Measurements from ENCODE around the gene METTL25. TPM values are rescaled to one million over a fixed set of nuclear protein-coding genes. Genes with fewer than 3 reads are reported as not detected.

METTL25 gene
- total RNA-seq, 2 experiments from 2014 or later, result 8.3 to 8.6 TPM

DNA sequence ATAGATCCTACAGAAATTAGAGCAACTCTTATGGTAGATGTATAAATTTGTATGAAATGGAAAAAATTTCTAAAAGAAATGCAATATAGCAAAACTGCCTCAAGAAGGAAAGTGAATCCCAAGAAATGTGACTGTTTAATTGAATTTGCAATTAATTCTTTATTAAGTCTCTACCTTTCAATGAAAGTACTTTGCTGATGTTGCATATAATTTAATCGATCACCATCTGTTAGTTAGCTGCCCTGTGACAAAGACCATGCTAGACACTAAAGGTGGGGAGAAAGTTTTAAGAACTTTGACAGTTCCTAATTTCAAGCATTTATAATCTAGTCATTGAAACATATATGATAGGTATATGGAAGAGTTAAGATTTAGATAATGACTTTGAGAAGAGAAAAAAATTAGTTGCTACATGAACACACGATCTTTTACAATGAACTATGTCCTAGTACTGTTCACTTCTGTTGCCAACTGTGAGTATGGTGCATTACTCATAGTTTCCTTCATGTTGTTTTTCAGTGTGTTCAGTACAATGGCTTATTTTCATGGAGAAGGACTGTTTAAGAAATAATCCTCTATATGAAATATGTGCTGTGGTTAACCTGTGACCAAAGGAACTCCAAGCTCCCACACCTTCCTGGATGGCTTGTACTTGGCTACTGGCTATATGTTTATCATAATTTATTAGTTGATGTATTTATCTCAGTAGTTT is 128.4 kb downstream of the METTL25 start:
- Mint-ChIP-seq H3K9me3 (peaks cover 6% of the 10 kb centered on the region), H3K27ac (no peak overlapping the region), H3K4me3 (no peak overlapping the region), H3K36me3 (ENCODE audit: low read depth) (no peaks in the 10 kb centered on the region), H3K27me3 (no peaks in the 10 kb centered on the region), H3K4me1 (no peaks in the 10 kb centered on the region)
- CTCF ChIA-PET, result no interaction called here
- POLR2A ChIA-PET, result no interaction called here
- no peak for DNase-seq

DNA sequence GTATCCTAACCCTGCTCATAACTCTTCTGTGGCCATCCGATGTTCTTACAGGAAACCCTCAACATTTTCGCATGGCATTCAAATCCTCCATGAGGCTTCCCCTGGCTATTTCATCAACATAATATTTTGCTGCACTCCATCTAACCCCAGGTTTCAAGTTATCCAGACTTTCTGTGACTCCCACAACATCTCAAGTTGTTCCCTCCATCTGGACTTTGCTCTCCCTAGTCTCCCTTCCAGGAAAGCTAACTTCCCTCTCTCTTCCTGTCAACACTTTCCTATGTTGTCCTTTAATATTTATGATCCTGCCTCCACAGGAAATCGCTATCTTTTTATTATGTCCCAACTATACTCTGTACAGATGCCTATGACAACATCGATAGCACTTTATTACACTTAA is 146.1 kb downstream of the METTL25 start:
- Mint-ChIP-seq H3K9me3 (no peaks in the 10 kb centered on the region), H3K27ac (no peak overlapping the region), H3K4me3 (no peak overlapping the region), H3K36me3 (ENCODE audit: low read depth) (no peaks in the 10 kb centered on the region), H3K27me3 (no peaks in the 10 kb centered on the region), H3K4me1 (no peaks in the 10 kb centered on the region)
- no peak for DNase-seq
- ChIA-PET POLR2A (no interaction called here), CTCF (no interaction called here)

DNA sequence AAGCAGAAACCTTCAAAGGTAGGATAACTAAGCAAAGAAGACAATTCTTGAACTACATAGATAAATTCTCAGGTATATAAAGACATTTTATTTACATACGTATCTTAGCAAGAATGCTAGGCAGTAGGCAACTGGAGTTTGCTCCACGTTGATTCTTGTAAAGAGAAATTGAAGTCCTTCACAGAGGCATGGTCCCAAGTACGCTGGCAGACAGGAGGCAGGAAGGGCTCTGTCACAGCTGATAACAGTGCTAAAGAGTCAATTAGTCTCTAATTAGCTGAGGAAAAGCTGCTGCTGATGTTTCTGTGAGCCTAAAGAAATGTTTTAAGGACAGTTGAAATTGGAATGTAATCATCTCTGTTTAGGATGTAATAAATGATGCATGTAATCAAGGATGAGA is 146.8 kb downstream of the METTL25 start:
- POLR2A ChIA-PET, result no interaction called here
- CTCF ChIA-PET, result no interaction called here
- Mint-ChIP-seq H3K4me1 (no peaks in the 10 kb centered on the region), H3K4me3 (no peak overlapping the region), H3K27me3 (no peaks in the 10 kb centered on the region), H3K36me3 (ENCODE audit: low read depth) (no peaks in the 10 kb centered on the region), H3K27ac (no peak overlapping the region), H3K9me3 (no peaks in the 10 kb centered on the region)
- no peak for DNase-seq

DNA sequence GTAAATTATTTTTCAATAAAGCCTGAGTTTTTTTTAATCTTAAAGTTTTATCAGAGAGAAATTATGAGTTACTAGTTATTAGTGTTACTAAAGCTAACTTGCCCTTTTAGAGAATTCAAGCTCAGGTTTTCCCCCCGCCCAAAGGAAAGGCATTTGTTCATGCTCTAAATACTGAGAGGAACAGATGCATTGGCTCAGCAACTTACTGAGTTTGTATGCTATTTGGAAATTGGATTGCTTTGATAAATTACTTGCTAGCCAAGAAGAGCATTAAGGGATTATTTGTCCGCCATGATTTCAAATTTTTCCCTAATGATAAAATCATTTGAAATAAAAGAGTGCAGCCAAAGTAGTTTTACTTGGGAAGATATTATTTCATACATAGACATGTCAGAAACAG is 149.4 kb downstream of the METTL25 start:
- POLR2A ChIA-PET, result no interaction called here
- no peak overlapping the region for H3K27ac Mint-ChIP-seq
- DNase-seq, result no peak
- H3K4me1 Mint-ChIP-seq, result no peaks in the 10 kb centered on the region
- H3K9me3 Mint-ChIP-seq, result no peaks in the 10 kb centered on the region
- CTCF ChIA-PET, result no interaction called here
- H3K36me3 Mint-ChIP-seq (ENCODE audit: low read depth), result no peaks in the 10 kb centered on the region
- no peak overlapping the region for H3K4me3 Mint-ChIP-seq
- H3K27me3 Mint-ChIP-seq, result no peaks in the 10 kb centered on the region

DNA sequence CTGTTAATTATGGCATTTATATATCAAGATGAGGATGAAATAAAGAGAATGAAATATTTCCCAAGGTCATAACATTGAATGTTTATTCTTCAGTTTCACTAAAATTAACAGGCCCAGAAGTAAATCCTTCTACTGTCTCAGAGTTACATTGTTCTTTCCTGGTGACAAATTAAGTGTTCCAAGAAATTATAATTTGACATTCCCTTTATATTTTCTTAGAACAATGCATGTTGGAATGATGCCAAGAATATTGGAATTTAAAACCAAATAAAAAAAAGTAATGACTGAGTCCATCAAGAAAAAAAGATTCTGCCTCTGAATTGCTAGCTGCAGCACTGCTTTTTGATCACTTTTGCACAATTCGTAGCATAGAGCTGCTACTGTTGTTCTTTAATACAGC is 152.1 kb downstream of the METTL25 start:
- Mint-ChIP-seq H3K4me3 (no peak overlapping the region), H3K27ac (no peak overlapping the region), H3K9me3 (no peaks in the 10 kb centered on the region), H3K27me3 (no peaks in the 10 kb centered on the region), H3K4me1 (no peaks in the 10 kb centered on the region), H3K36me3 (ENCODE audit: low read depth) (no peaks in the 10 kb centered on the region)
- no peak for DNase-seq
- ChIA-PET CTCF (no interaction called here), POLR2A (no interaction called here)

DNA sequence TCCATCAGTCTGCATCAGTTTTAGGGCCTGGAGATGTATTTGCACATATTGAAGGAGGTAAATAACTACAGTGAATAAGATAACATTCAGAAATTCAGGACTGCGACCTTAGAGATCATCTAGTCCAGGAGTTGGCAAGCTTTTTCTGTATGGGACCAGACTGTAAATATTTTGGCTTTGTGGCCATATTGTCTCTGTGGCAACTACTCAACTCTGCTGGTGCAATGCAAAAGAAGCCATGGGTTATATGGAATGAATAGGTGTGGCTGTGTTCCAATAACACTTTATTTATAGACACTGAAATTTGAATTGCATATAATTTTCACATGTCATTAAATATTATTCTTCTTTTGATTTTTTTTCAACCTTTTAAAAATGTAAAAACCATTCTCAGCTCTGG is 156.6 kb downstream of the METTL25 start:
- ChIA-PET POLR2A (no interaction called here), CTCF (no interaction called here)
- Mint-ChIP-seq H3K36me3 (ENCODE audit: low read depth) (no peaks in the 10 kb centered on the region), H3K4me1 (no peaks in the 10 kb centered on the region), H3K27ac (no peak overlapping the region), H3K4me3 (no peak overlapping the region), H3K9me3 (no peaks in the 10 kb centered on the region), H3K27me3 (peaks cover 4% of the 10 kb centered on the region)
- DNase-seq, result no peak

DNA sequence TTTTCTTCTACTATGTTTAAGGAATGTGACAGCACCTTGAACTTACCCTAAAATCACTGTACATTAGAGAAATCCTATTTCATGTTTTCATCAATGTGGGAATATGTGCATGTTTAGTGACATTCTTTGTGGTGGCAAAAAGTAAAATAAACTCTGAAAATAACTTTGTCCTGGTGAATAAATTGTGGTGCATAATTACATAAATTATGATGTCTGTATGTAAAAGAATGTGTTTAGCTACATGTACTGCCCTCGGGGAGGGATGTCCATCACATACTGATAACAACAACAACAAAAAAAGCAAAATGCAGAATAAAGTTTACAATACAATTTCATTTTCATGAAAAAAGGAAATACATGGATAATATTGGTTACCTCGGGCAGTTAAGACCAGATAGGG is 157.3 kb downstream of the METTL25 start:
- H3K27ac Mint-ChIP-seq, result no peak overlapping the region
- ChIA-PET CTCF (no interaction called here), POLR2A (no interaction called here)
- H3K9me3 Mint-ChIP-seq, result no peaks in the 10 kb centered on the region
- DNase-seq, result no peak
- no peak overlapping the region for H3K4me3 Mint-ChIP-seq
- peaks cover 4% of the 10 kb centered on the region for H3K27me3 Mint-ChIP-seq
- H3K36me3 Mint-ChIP-seq (ENCODE audit: low read depth), result no peaks in the 10 kb centered on the region
- H3K4me1 Mint-ChIP-seq, result no peaks in the 10 kb centered on the region

DNA sequence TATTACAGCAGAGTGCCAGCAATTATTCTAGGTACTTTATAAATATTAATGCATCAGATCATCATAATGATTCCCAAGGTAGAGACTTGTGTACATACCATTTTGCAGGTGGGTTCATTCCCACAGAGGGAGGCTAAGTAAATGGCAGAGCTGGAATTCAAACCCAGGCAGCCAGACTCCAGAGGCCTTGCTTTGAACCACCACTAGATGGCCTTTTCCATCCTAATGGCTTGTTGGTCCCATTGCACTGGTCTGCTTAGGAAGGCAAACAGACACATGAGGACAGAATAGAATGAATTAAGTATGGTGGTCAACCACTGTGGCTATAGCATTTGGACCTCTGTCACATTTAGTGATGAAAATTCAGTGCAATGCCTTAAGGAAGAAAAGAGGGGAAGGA is 158.7 kb downstream of the METTL25 start:
- Mint-ChIP-seq H3K4me3 (no peak overlapping the region), H3K27me3 (peaks cover 4% of the 10 kb centered on the region), H3K27ac (no peak overlapping the region), H3K36me3 (ENCODE audit: low read depth) (no peaks in the 10 kb centered on the region), H3K9me3 (no peaks in the 10 kb centered on the region), H3K4me1 (no peaks in the 10 kb centered on the region)
- ChIA-PET CTCF (no interaction called here), POLR2A (no interaction called here)
- no peak for DNase-seq

DNA sequence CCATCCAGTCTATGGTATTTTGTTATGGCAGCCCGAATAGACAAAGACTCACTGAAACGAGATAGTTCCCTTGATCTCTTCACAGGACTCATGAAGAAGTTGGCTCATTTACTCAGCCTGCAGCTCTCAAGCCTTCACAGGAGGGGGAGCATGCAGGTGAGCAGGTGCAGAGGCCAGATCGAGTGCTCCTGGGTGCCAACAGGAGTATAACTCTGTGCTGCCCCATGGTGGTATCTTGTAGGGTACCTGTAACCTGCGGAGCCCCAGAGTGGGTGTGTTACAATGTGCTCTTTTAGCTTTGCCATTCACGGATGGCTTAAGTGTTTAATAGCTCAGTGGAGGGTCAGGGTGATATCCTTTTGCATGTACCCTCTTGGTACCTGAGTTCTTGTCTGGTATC is 159.5 kb downstream of the METTL25 start:
- ChIA-PET CTCF (interaction anchor here (0.6 kb wide), 1 partner anchor 884 kb away, joined by 4 read pairs; no protein-coding TSS in a partner anchor), POLR2A (no interaction called here)
- no peak for DNase-seq
- Mint-ChIP-seq H3K27ac (no peak overlapping the region), H3K36me3 (ENCODE audit: low read depth) (no peaks in the 10 kb centered on the region), H3K27me3 (peaks cover 4% of the 10 kb centered on the region), H3K9me3 (no peaks in the 10 kb centered on the region), H3K4me1 (no peaks in the 10 kb centered on the region), H3K4me3 (no peak overlapping the region)

DNA sequence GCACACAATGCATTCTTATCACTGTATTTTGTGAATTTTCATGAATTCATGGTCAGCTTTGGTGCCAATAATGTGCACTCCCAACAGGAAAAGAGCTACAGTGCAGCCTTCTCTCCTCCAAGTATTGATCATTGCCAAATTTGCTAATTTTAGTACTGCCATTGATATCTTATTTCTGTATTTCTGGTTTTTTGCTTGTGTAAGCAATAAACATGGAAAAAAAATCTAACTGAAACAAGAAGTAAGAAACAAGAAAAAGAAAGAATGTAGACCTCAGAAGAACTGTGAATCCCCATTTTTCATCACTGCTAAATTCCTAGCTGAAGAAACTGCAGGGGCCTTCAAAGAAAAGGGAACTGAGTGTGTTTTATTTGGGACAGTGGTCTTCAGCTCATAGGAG is 161.2 kb downstream of the METTL25 start:
- CTCF ChIA-PET, result no interaction called here
- Mint-ChIP-seq H3K4me3 (no peak overlapping the region), H3K27me3 (peaks cover 7% of the 10 kb centered on the region), H3K36me3 (ENCODE audit: low read depth) (no peaks in the 10 kb centered on the region), H3K27ac (no peak overlapping the region), H3K4me1 (no peaks in the 10 kb centered on the region), H3K9me3 (no peaks in the 10 kb centered on the region)
- POLR2A ChIA-PET, result no interaction called here
- no peak for DNase-seq

DNA sequence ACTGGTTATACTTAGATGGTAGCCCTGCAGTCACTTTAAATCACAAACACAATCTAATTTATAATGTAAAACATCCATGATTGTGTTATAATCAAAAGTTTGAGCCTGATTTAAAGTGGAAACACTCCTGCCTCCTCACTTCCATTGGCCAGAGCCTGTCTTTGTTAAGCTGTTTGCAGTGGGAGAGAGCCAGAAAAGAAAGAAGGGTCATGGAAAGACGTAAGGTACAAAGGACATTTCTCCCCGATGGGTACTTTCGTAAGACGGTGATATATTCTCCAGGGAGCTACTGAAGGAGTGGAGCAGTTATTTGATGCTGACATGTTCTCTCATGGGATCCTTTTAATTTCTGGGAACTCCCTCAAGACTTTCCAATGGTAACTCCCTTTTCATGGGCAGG is 164.0 kb downstream of the METTL25 start:
- Mint-ChIP-seq H3K9me3 (no peaks in the 10 kb centered on the region), H3K27ac (no peak overlapping the region), H3K4me3 (no peak overlapping the region), H3K36me3 (ENCODE audit: low read depth) (no peaks in the 10 kb centered on the region), H3K27me3 (peaks cover 7% of the 10 kb centered on the region), H3K4me1 (no peaks in the 10 kb centered on the region)
- CTCF ChIA-PET, result no interaction called here
- POLR2A ChIA-PET, result no interaction called here
- no peak for DNase-seq

DNA sequence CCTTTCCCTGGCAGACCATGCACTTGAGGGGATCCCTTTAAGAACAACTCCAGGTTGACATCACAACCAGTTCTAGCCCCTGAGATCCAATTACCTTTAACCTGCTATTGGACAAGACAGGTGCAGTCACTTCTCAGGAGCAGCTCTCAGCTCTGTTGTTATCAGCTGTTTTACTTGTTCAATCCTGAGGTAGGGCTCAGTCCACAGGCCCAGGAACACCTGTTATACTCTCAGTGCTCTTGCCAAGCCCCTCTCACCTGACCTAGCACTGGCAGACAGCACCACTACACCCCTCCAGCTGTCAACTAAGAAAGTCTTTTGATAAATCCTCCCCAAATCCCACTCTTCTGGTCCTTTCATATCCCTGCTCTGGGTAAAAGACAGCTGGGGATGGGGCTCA is 164.4 kb downstream of the METTL25 start:
- H3K36me3 Mint-ChIP-seq (ENCODE audit: low read depth), result no peaks in the 10 kb centered on the region
- H3K4me3 Mint-ChIP-seq, result no peak overlapping the region
- no peaks in the 10 kb centered on the region for H3K9me3 Mint-ChIP-seq
- POLR2A ChIA-PET, result no interaction called here
- H3K27ac Mint-ChIP-seq, result no peak overlapping the region
- CTCF ChIA-PET, result no interaction called here
- DNase-seq, result no peak
- no peaks in the 10 kb centered on the region for H3K4me1 Mint-ChIP-seq
- H3K27me3 Mint-ChIP-seq, result peaks cover 7% of the 10 kb centered on the region

DNA sequence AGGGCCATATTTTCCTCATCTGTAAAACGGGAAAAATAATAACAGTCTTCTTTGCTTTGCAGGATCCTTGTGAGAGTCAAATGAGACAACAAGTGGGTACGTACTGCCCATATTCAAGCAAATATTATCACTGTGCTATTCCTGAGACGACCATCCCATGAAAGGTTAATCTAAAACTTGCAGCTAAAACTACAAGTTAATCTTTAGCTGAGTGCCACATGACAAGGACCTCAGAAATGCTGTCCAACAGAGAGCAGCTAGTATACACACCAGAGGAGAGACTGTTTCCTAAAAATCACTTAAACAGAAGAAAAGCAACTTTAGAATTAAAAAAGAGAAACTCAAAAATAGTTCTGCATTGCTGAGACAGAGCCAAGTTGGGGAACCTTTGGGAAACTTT is 165.7 kb downstream of the METTL25 start:
- Mint-ChIP-seq H3K27me3 (peaks cover 7% of the 10 kb centered on the region), H3K4me3 (no peak overlapping the region), H3K27ac (no peak overlapping the region), H3K4me1 (no peaks in the 10 kb centered on the region), H3K9me3 (no peaks in the 10 kb centered on the region), H3K36me3 (ENCODE audit: low read depth) (no peaks in the 10 kb centered on the region)
- POLR2A ChIA-PET, result no interaction called here
- no peak for DNase-seq
- CTCF ChIA-PET, result no interaction called here

DNA sequence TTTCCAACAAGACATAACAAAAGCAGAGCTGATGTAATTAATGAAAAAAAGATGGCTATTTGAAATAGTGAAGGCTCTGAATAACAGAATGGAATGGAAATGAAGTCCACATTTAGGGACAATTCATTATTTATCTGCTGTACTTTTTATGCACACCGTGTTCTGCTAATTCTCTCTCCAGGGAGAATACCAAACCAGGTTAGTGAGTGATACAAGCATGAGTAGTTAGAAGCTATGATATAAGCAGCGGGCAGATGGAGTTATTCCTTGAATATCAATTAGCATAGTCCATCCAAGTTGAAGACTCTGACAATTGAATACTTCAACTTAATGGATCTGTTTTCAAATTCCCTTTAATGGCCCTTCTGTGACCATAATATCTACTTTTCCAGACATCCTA is 166.3 kb downstream of the METTL25 start:
- Mint-ChIP-seq H3K9me3 (no peaks in the 10 kb centered on the region), H3K27ac (no peak overlapping the region), H3K4me3 (no peak overlapping the region), H3K27me3 (peaks cover 5% of the 10 kb centered on the region), H3K4me1 (no peaks in the 10 kb centered on the region), H3K36me3 (ENCODE audit: low read depth) (no peaks in the 10 kb centered on the region)
- CTCF ChIA-PET, result no interaction called here
- no peak for DNase-seq
- POLR2A ChIA-PET, result no interaction called here
